Gastrocnemius medialis (tissue), 4 donors: Measurements from ENCODE around the gene FYCO1.

ENCODE experiments used
- POLR2A ChIP-seq, 2 donors: fragments of 450-650 bp; IDR thresholded peaks; one replicate each; pipeline ENCODE4 v1.6.1; 2017; ENCODE audit warnings: antibody characterized with exemption in 2 of 2, mild to moderate bottlenecking in 2 of 2, moderate library complexity in 2 of 2
- TF ChIP-seq, protein P1 (sequence below), 5 experiments: fragments of 450-650 bp in 3 of 5; fragments of 200-600 bp in 2 of 5; sonication (generic) in 2 of 5; IDR thresholded peaks in 4 of 5; conservative IDR thresholded peaks in 1 of 5; 1 replicate in 4 of 5; 2 replicates in 1 of 5; pipeline ENCODE4 v1.5.1; 2016 to 2019; ENCODE audit warnings: antibody characterized with exemption in 5 of 5, mild to moderate bottlenecking in 3 of 5, moderate library complexity in 3 of 5

DNA sequence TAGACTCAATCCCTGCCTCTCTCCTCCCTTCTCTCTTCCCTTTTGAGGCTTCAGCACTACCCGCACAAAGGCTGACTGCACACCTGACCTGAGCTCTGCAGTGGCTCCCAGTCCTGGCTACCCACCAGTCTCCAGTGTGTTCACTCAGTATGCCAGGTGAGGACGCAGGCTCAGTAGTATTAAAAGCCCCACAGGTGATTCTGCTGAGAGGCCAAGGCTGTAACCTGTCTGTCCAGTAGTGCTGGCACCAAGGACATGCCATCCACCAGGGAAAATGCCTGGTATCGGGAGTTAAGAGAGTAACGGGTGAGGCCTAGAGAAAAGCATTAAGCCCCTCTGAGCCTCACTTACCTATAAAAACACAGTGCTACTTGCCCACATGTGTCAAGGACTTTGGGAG is 20.9 kb downstream of the FYCO1 start:
- TF ChIP-seq, protein P1, sequence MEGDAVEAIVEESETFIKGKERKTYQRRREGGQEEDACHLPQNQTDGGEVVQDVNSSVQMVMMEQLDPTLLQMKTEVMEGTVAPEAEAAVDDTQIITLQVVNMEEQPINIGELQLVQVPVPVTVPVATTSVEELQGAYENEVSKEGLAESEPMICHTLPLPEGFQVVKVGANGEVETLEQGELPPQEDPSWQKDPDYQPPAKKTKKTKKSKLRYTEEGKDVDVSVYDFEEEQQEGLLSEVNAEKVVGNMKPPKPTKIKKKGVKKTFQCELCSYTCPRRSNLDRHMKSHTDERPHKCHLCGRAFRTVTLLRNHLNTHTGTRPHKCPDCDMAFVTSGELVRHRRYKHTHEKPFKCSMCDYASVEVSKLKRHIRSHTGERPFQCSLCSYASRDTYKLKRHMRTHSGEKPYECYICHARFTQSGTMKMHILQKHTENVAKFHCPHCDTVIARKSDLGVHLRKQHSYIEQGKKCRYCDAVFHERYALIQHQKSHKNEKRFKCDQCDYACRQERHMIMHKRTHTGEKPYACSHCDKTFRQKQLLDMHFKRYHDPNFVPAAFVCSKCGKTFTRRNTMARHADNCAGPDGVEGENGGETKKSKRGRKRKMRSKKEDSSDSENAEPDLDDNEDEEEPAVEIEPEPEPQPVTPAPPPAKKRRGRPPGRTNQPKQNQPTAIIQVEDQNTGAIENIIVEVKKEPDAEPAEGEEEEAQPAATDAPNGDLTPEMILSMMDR (IDR thresholded peaks at IDR 0.05 in 4 of 5, conservative IDR thresholded peaks at IDR 0.05 in 1 of 5) = no peak
- no peak for TF ChIP-seq POLR2A (IDR thresholded peaks at IDR 0.05)
